HepG2 (cell line): ENCODE data around the gene CHMP1A. TPM values are rescaled to one million over a fixed set of nuclear protein-coding genes. Genes with fewer than 3 reads are reported as not detected.

ENCODE experiments used
- HNF1B ChIP-seq: sonication (generic); formaldehyde crosslinking; IDR thresholded peaks from 2 replicates; pipeline ENCODE4 v1.5.1; 2020; ENCODE audit warnings: mild to moderate bottlenecking, moderate library complexity, missing genetic modification reagents
- HNRNPK ChIP-seq: fragments of 200-400 bp; formaldehyde crosslinking; IDR thresholded peaks from 2 replicates; pipeline ENCODE4 v1.6.1; 2018; ENCODE audit warnings: low read length, low read depth, moderate library complexity, mild to moderate bottlenecking; ENCODE audit not compliant: poor library complexity, severe bottlenecking
- HOXD1 ChIP-seq: sonication (generic); formaldehyde crosslinking; IDR thresholded peaks from 2 replicates; pipeline ENCODE4 v1.5.0; 2020; ENCODE audit warnings: missing genetic modification reagents
- MAFG ChIP-seq: sonication (generic); formaldehyde crosslinking; IDR thresholded peaks from 2 replicates; pipeline ENCODE4 v1.5.1; 2020; ENCODE audit warnings: mild to moderate bottlenecking, missing genetic modification reagents
- MYNN ChIP-seq: sonication (generic); formaldehyde crosslinking; IDR thresholded peaks from 2 replicates; pipeline ENCODE4 v1.4.0; 2020; ENCODE audit warnings: mild to moderate bottlenecking, low read depth, missing genetic modification reagents
- PRDM4 ChIP-seq: sonication (generic); formaldehyde crosslinking; IDR thresholded peaks from 2 replicates; pipeline ENCODE4 v1.9.0; 2021; ENCODE audit warnings: missing genetic modification reagents, borderline replicate concordance
- RFX5 ChIP-seq: IDR thresholded peaks from 2 replicates; pipeline ENCODE4 v1.6.1; 2011; ENCODE audit warnings: low read depth, low read length, improper control_type of control experiment
- SOX6 ChIP-seq, 2 experiments: fragments of 450-650 bp in 1 of 2; sonication (generic) in 1 of 2; formaldehyde crosslinking in 1 of 2; IDR thresholded peaks; 2 replicates each; pipeline versions ENCODE4 v1.4.0 to v1.6.1; 2017 to 2020; ENCODE audit warnings: antibody characterized with exemption in 1 of 2, mild to moderate bottlenecking in 1 of 2, missing genetic modification reagents in 1 of 2
- WIZ ChIP-seq: sonication (generic); formaldehyde crosslinking; IDR thresholded peaks from 2 replicates; pipeline ENCODE4 v1.5.1; 2020; ENCODE audit warnings: mild to moderate bottlenecking, missing genetic modification reagents
- YY1 ChIP-seq: IDR thresholded peaks from 2 replicates; pipeline ENCODE4 v1.6.1; 2011; ENCODE audit warnings: low read length, low read depth, moderate library complexity, mild to moderate bottlenecking; ENCODE audit not compliant: insufficient read depth, insufficient replicate concordance
- ZBTB14 ChIP-seq: sonication (generic); formaldehyde crosslinking; IDR thresholded peaks from 2 replicates; pipeline ENCODE4 v1.4.0; 2020; ENCODE audit warnings: missing genetic modification reagents
- ZBTB39 ChIP-seq: sonication (generic); formaldehyde crosslinking; IDR thresholded peaks from 2 replicates; pipeline ENCODE4 v1.5.0; 2020; ENCODE audit warnings: missing genetic modification reagents
- ZNF101 ChIP-seq: sonication (generic); formaldehyde crosslinking; IDR thresholded peaks from 2 replicates; pipeline ENCODE4 v1.4.0; 2020; ENCODE audit warnings: mild to moderate bottlenecking, low read depth, missing genetic modification reagents, borderline replicate concordance
- ZNF350 ChIP-seq: sonication (generic); formaldehyde crosslinking; IDR thresholded peaks from 2 replicates; pipeline ENCODE4 v1.4.0; 2020; ENCODE audit warnings: mild to moderate bottlenecking, low read depth, missing genetic modification reagents, borderline replicate concordance
- ZNF382 ChIP-seq: sonication (generic); formaldehyde crosslinking; IDR thresholded peaks from 2 replicates; pipeline ENCODE4 v1.5.0; 2020; ENCODE audit warnings: missing genetic modification reagents, mild to moderate bottlenecking, borderline replicate concordance
- ZNF75D ChIP-seq: sonication (generic); formaldehyde crosslinking; IDR thresholded peaks from 2 replicates; pipeline ENCODE4 v1.8.1; 2023; ENCODE audit warnings: missing genetic modification reagents, mild to moderate bottlenecking, borderline replicate concordance
- ZXDC ChIP-seq: sonication (generic); formaldehyde crosslinking; IDR thresholded peaks from 2 replicates; pipeline ENCODE4 v1.5.0; 2020; ENCODE audit warnings: mild to moderate bottlenecking, missing genetic modification reagents
- polyA plus RNA-seq, 8 experiments: library from polyadenylated mRNA; depleted of rRNA in 3 of 8; stranded (reverse) in 7 of 8; unstranded in 1 of 8; fragments of >200 nt; fragmentation: Illumina TruSeq in 4 of 8; extraction: Trizol in 4 of 8; gene quantifications; 2 replicates each; pipeline versions ENCODE4 v1.2.1 to v1.2.3, GENCODE V29; 2011 to 2016; ENCODE audit warnings: low read depth in 4 of 8, missing spikeins in 1 of 8, mixed read lengths in 1 of 8; ENCODE audit not compliant: insufficient read depth in 1 of 8
- total RNA-seq, 5 experiments: library from RNA; depleted of rRNA; stranded (reverse); fragments of >200 nt; fragmentation: Illumina TruSeq; extraction: Trizol; gene quantifications; 2 replicates each; pipeline ENCODE4 v1.2.3, GENCODE V29; 2016; ENCODE audit warnings: low read depth in 1 of 5

Gene CHMP1A
- total and polyA plus RNA-seq, 2 of the 13 experiments (the other 11 are each of a cell fraction or from before 2014, with no cell fraction given) = 69.4 to 73.3 TPM

- TF ChIP-seq MYNN (CRISPR knock-in tag) (no peak), YY1 (peak; percentile 22), RFX5 (no peak), SOX6 (IDR thresholded peaks at IDR 0.05) (no peak), SOX6 (CRISPR knock-in tag; IDR thresholded peaks at IDR 0.05) (no peak), HNRNPK (peak; percentile 19), PRDM4 (CRISPR knock-in tag) (no peak), ZBTB14 (CRISPR knock-in tag) (peak; percentile 55; the same call in 1 of the 2 replicates), ZBTB39 (CRISPR knock-in tag) (no peak; the same call in 1 of the 2 replicates), ZXDC (CRISPR knock-in tag) (no peak), ZNF101 (CRISPR knock-in tag) (no peak), ZNF350 (no peak; the same call in 1 of the 2 replicates), ZNF75D (CRISPR knock-in tag) (no peak), HOXD1 (CRISPR knock-in tag) (no peak; the same call in 1 of the 2 replicates), HNF1B (CRISPR knock-in tag) (peak; percentile 61; the same call in 1 of the 2 replicates), WIZ (no peak), MAFG (no peak), ZNF382 (CRISPR knock-in tag) (no peak)
These were observed 43.3 kb upstream of the CHMP1A start (continued) for GRCh38 chr16:89700649-89701424.
